PC-3 (cell line): ENCODE data around the gene ADAMTSL2. TPM values are rescaled to one million over a fixed set of nuclear protein-coding genes. Genes with fewer than 3 reads are reported as not detected.

Source experiments
- ATAC-seq: fragments of 200-7000 bp; cut with Tn5 transposase; 2 replicates; pipeline ENCODE4 v1.9.1; 2020; ENCODE audit warnings: mild to moderate bottlenecking, moderate library complexity
- BruUV-seq: library from RNA; stranded (reverse); fragments of 400-500 nt; replicated peaks from 2 replicates; lab custom pipeline; 2021; lab: Mats Ljungman, UMichigan
- CTCF ChIA-PET: fragments of 300-600 bp; sonication (Branson Sonifier 250); formaldehyde crosslinking; loops from one replicate; lab custom pipeline; 2022; ENCODE audit warnings: antibody characterized with exemption; lab: Charles Lee
- POLR2A ChIA-PET: fragments of 300-600 bp; sonication (Branson Sonifier 250); formaldehyde crosslinking; loops from one replicate; lab custom pipeline; 2022; ENCODE audit warnings: antibody characterized with exemption; ENCODE audit not compliant: unreplicated experiment; lab: Charles Lee
- DNase-seq: peaks from one replicate; pipeline ENCODE4 v3.0.0-alpha.2; 2015
- H2AFZ ChIP-seq: fragments of 300-600 bp; sonication (generic); 2 replicates; pipeline ENCODE4 v1.6.0; 2016; ENCODE audit warnings: antibody characterized with exemption, low read length
- H3F3A ChIP-seq: fragments of 300-600 bp; sonication (generic); one replicate; pipeline ENCODE4 v1.6.0; 2017; ENCODE audit warnings: antibody characterized with exemption, low read length, control low read depth, mild to moderate bottlenecking; ENCODE audit not compliant: unreplicated experiment
- H3K27ac ChIP-seq: fragments of 300-600 bp; sonication (generic); 2 replicates; pipeline ENCODE4 v1.5.1; 2016; ENCODE audit warnings: mild to moderate bottlenecking, low read length
- H3K27me3 ChIP-seq: fragments of 300-600 bp; sonication (generic); 2 replicates; pipeline ENCODE4 v1.6.1; 2016; ENCODE audit warnings: low read length, mixed read lengths
- H3K36me3 ChIP-seq: fragments of 300-600 bp; sonication (generic); 2 replicates; pipeline ENCODE4 v1.6.1; 2016; ENCODE audit warnings: low read depth, mixed run types, low read length, mixed read lengths
- H3K4me1 ChIP-seq: fragments of 300-600 bp; sonication (generic); 2 replicates; pipeline ENCODE4 v1.5.1; 2016; ENCODE audit warnings: low read length; ENCODE audit not compliant: insufficient read depth
- H3K4me2 ChIP-seq: fragments of 300-600 bp; sonication (generic); 2 replicates; pipeline ENCODE4 v1.6.0; 2016; ENCODE audit warnings: low read length
- H3K4me3 ChIP-seq: fragments of 300-600 bp; sonication (generic); 2 replicates; pipeline ENCODE4 v1.5.1; 2016; ENCODE audit warnings: mild to moderate bottlenecking, low read length, mixed read lengths
- H3K79me2 ChIP-seq: fragments of 300-600 bp; sonication (generic); 2 replicates; pipeline ENCODE4 v1.6.1; 2017; ENCODE audit warnings: low read length, mixed read lengths
- H3K9ac ChIP-seq: fragments of 300-600 bp; sonication (generic); 2 replicates; pipeline ENCODE4 v1.6.0; 2016; ENCODE audit warnings: mild to moderate bottlenecking, low read length
- H3K9me2 ChIP-seq: fragments of 300-600 bp; sonication (generic); replicated peaks from 2 replicates; pipeline ENCODE4 v1.6.1; 2016; ENCODE audit warnings: mixed run types, low read length, mixed read lengths
- H3K9me3 ChIP-seq: fragments of 300-600 bp; sonication (generic); 2 replicates; pipeline ENCODE4 v1.6.1; 2016; ENCODE audit warnings: low read length, mixed read lengths
- H4K20me1 ChIP-seq: fragments of 300-600 bp; sonication (generic); 2 replicates; pipeline ENCODE4 v1.6.1; 2016; ENCODE audit warnings: low read length, mixed read lengths
- CTCF ChIP-seq: fragments of 300-600 bp; sonication (generic); conservative IDR thresholded peaks from 2 replicates; pipeline ENCODE4 v1.5.1; 2017; ENCODE audit warnings: antibody characterized with exemption, low read depth, mild to moderate bottlenecking, low read length
- EZH2 ChIP-seq: fragments of 300-600 bp; sonication (generic); IDR thresholded peaks from one replicate; pipeline ENCODE4 v1.6.1; 2017; ENCODE audit warnings: antibody characterized with exemption, mild to moderate bottlenecking, low read length; ENCODE audit not compliant: unreplicated experiment
- EZH2phosphoT487 ChIP-seq: fragments of 300-600 bp; sonication (generic); IDR thresholded peaks from 2 replicates; pipeline ENCODE4 v1.6.1; 2018; ENCODE audit warnings: mild to moderate bottlenecking, antibody characterized with exemption, low read length, borderline replicate concordance
- intact Hi-C: fragments of 100-400 bp; cut with micrococcal nuclease; formaldehyde crosslinking; loops from 2 replicates; pipeline ENCODE4 v1.9.0; 2023
- total RNA-seq: library from RNA; depleted of rRNA; stranded (reverse); fragments of >200 nt; gene quantifications from 2 replicates; pipeline ENCODE4 v1.2.3, GENCODE V29; 2014

The ADAMTSL2 gene
- total RNA-seq, 1 experiment from 2014 or later: not detected

GRCh38 chr9:133592731-133593409, 58.4 kb downstream of the ADAMTSL2 start:
- Histone ChIP-seq H3K4me3 (no peak overlapping the region), H3K36me3 (no peaks in the 10 kb centered on the region), H2AFZ (no peak overlapping the region), H3K79me2 (no peaks in the 10 kb centered on the region), H3K4me1 (no peaks in the 10 kb centered on the region), H3K9me2 (no peaks in the 10 kb centered on the region), H3K4me2 (no peak overlapping the region), H3K9ac (no peak overlapping the region), H3K9me3 (0 out of 2 replicates have a peak, but pooled peaks cover 5% of the 10 kb centered on the region), H4K20me1 (no peaks in the 10 kb centered on the region), H3K27ac (no peak overlapping the region), H3F3A (no peaks in the 10 kb centered on the region), H3K27me3 (no peaks in the 10 kb centered on the region)
- POLR2A ChIA-PET: no interaction called here
- no peak for ATAC-seq
- CTCF ChIA-PET: no interaction called here
- no TSS peak for BruUV-seq
- DNase-seq: no peak
- intact Hi-C loops: no loop called here
- no peak; the same call in 1 of the 2 replicates for TF ChIP-seq CTCF
- TF ChIP-seq EZH2phosphoT487: no peak
- TF ChIP-seq EZH2: no peak

DNA sequence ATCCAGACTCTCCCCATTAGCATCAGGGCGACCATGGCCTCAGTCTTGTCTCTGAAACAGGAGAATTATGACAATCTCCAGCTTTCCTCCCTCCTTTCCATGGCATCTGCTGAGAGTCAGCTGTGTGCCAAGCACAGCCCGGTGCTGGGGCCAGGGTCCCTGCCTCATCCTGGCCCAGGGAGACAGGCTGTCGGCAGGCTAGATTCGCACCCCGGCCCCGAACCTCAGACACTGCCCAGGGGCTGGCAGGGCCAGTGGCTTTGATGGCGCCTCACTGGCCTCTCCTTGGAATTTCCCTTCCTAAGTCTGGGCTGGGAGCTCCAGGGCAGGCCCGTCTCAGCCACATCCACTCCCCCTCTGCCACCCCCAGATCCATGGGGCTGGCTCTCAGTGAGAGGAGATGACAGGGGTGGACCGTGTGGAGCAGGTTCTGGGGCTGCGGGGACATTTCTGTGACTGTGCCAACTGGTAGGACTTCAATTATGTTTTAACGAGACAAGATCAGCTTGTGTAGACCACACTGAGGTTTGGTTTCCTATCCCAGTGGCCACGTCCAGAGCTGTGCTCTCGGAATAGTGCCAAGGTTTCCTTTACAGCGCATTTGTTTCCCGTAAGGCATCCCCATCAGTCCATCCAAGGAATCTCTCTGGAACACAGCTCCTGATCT, 59.2 kb downstream of the ADAMTSL2 start:
- Histone ChIP-seq H3K79me2 (no peaks in the 10 kb centered on the region), H3K36me3 (no peaks in the 10 kb centered on the region), H3K9me3 (0 out of 2 replicates have a peak, but pooled peaks cover 5% of the 10 kb centered on the region), H2AFZ (no peak overlapping the region), H4K20me1 (no peaks in the 10 kb centered on the region), H3K27ac (no peak overlapping the region), H3K9me2 (no peaks in the 10 kb centered on the region), H3K4me1 (no peaks in the 10 kb centered on the region), H3K9ac (no peak overlapping the region), H3F3A (no peaks in the 10 kb centered on the region), H3K27me3 (no peaks in the 10 kb centered on the region), H3K4me2 (no peak overlapping the region), H3K4me3 (no peak overlapping the region)
- intact Hi-C loops: no loop called here
- CTCF ChIA-PET: no interaction called here
- no peak for ATAC-seq
- no TSS peak for BruUV-seq
- no peak for TF ChIP-seq EZH2phosphoT487
- TF ChIP-seq EZH2: no peak
- TF ChIP-seq CTCF: no peak
- POLR2A ChIA-PET: no interaction called here
- no peak for DNase-seq

- Histone ChIP-seq H3K4me2 (no peak overlapping the region), H3K4me3 (no peak overlapping the region), H3K9ac (no peak overlapping the region), H3K27ac (no peak overlapping the region), H3K27me3 (no peaks in the 10 kb centered on the region), H3K9me3 (0 out of 2 replicates have a peak, but pooled peaks cover 5% of the 10 kb centered on the region), H3F3A (no peaks in the 10 kb centered on the region), H2AFZ (no peak overlapping the region), H3K79me2 (no peaks in the 10 kb centered on the region), H3K9me2 (no peaks in the 10 kb centered on the region), H4K20me1 (no peaks in the 10 kb centered on the region), H3K36me3 (no peaks in the 10 kb centered on the region), H3K4me1 (no peaks in the 10 kb centered on the region)
- POLR2A ChIA-PET: no interaction called here
- intact Hi-C loops: no loop called here
- no peak for TF ChIP-seq CTCF
- DNase-seq: no peak
- CTCF ChIA-PET: no interaction called here
- no TSS peak for BruUV-seq
- ATAC-seq: no peak
These were observed 59.8 kb downstream of the ADAMTSL2 start for GRCh38 chr9:133594310-133594709.
